HFFc6 (cell line): ENCODE measurements around the gene LRRC3. TPM values are rescaled to one million over a fixed set of nuclear protein-coding genes. Genes with fewer than 3 reads are reported as not detected.

ENCODE experiments used
- DNase-seq: peaks from one replicate; pipeline ENCODE4 v3.0.0-alpha.2; 2018
- H3K27ac Mint-ChIP-seq: 2 replicates; pipeline ENCODE4 v1.8.0; 2020; ENCODE audit warnings: mild to moderate bottlenecking, mixed read lengths
- H3K27me3 Mint-ChIP-seq: 2 replicates; pipeline ENCODE4 v1.8.0; 2021; ENCODE audit warnings: mild to moderate bottlenecking, moderate library complexity, mixed read lengths; ENCODE audit not compliant: insufficient read depth
- H3K36me3 Mint-ChIP-seq: 2 replicates; pipeline ENCODE4 v1.8.0; 2021; ENCODE audit warnings: low read depth, mixed read lengths
- H3K4me1 Mint-ChIP-seq: 2 replicates; pipeline ENCODE4 v1.8.0; 2020; ENCODE audit warnings: low read depth, mixed read lengths
- H3K4me3 Mint-ChIP-seq: 2 replicates; pipeline ENCODE4 v1.8.0; 2020; ENCODE audit warnings: mild to moderate bottlenecking, moderate library complexity, mixed read lengths
- H3K9me3 Mint-ChIP-seq: 2 replicates; pipeline ENCODE4 v1.8.0; 2020; ENCODE audit warnings: mild to moderate bottlenecking, mixed read lengths
- CTCF ChIP-seq: fragments of 200-600 bp; sonication (generic); IDR thresholded peaks from 2 replicates; pipeline ENCODE4 v1.5.0; 2021; ENCODE audit warnings: antibody characterized with exemption, mild to moderate bottlenecking
- total RNA-seq, 6 experiments: library from RNA; stranded (reverse); fragmentation: NEBNext Ultra II Directional; extraction: Animal tissue kit (Norgen Biotek cat#: 25700); gene quantifications; 2 replicates in 1 of 6; 3 replicates in 5 of 6; pipeline ENCODE4 v1.2.3, GENCODE V29; 2021

The LRRC3 gene
- total RNA-seq, 6 experiments from 2014 or later = not detected

GRCh38 chr21:44507673-44508425 is 52.5 kb downstream of the LRRC3 start:
- H3K36me3 Mint-ChIP-seq = no peaks in the 10 kb centered on the region
- H3K9me3 Mint-ChIP-seq = peaks cover 8% of the 10 kb centered on the region
- H3K4me3 Mint-ChIP-seq = no peak overlapping the region
- H3K27ac Mint-ChIP-seq = no peak overlapping the region
- no peak for TF ChIP-seq CTCF
- no peaks in the 10 kb centered on the region for H3K4me1 Mint-ChIP-seq
- DNase-seq = no peak
- H3K27me3 Mint-ChIP-seq = peaks cover 7% of the 10 kb centered on the region

- no peaks in the 10 kb centered on the region for H3K4me1 Mint-ChIP-seq
- H3K27me3 Mint-ChIP-seq = peaks cover 9% of the 10 kb centered on the region
- no peak for DNase-seq
- peaks cover 8% of the 10 kb centered on the region for H3K9me3 Mint-ChIP-seq
- no peak overlapping the region for H3K4me3 Mint-ChIP-seq
- H3K27ac Mint-ChIP-seq = no peak overlapping the region
- no peak for TF ChIP-seq CTCF
- no peaks in the 10 kb centered on the region for H3K36me3 Mint-ChIP-seq
Observed at GRCh38 chr21:44508426-44508710, 53.1 kb downstream of the LRRC3 start.

- Mint-ChIP-seq H3K4me3 (no peak overlapping the region), H3K27ac (no peak overlapping the region), H3K9me3 (peaks cover 8% of the 10 kb centered on the region), H3K4me1 (no peaks in the 10 kb centered on the region), H3K27me3 (peaks cover 9% of the 10 kb centered on the region), H3K36me3 (no peaks in the 10 kb centered on the region)
- DNase-seq = no peak
- TF ChIP-seq CTCF = no peak
Observed at GRCh38 chr21:44508711-44509445, 53.6 kb downstream of the LRRC3 start.

- no peaks in the 10 kb centered on the region for H3K4me1 Mint-ChIP-seq
- H3K36me3 Mint-ChIP-seq = no peaks in the 10 kb centered on the region
- no peak overlapping the region for H3K4me3 Mint-ChIP-seq
- no peak for DNase-seq
- peaks cover 9% of the 10 kb centered on the region for H3K27me3 Mint-ChIP-seq
- no peak overlapping the region for H3K27ac Mint-ChIP-seq
- TF ChIP-seq CTCF = no peak
- H3K9me3 Mint-ChIP-seq = peaks cover 8% of the 10 kb centered on the region
Observed at GRCh38 chr21:44509539-44509938, 54.2 kb downstream of the LRRC3 start.

GRCh38 chr21:44510109-44510507 is 54.8 kb downstream of the LRRC3 start:
- no peak for TF ChIP-seq CTCF
- no peak for DNase-seq
- H3K9me3 Mint-ChIP-seq = peaks cover 12% of the 10 kb centered on the region
- no peak overlapping the region for H3K4me3 Mint-ChIP-seq
- H3K4me1 Mint-ChIP-seq = no peaks in the 10 kb centered on the region
- no peaks in the 10 kb centered on the region for H3K36me3 Mint-ChIP-seq
- peaks cover 9% of the 10 kb centered on the region for H3K27me3 Mint-ChIP-seq
- H3K27ac Mint-ChIP-seq = no peak overlapping the region
